HepG2 (cell line): ENCODE results near the gene OTOG. TPM values are rescaled to one million over a fixed set of nuclear protein-coding genes. Genes with fewer than 3 reads are reported as not detected.

Experiments used
- ATAC-seq: fragments of 200-7000 bp; cut with Tn5 transposase; 3 replicates; pipeline ENCODE4 v1.9.1; 2020; ENCODE audit warnings: mild to moderate bottlenecking, moderate library complexity
- BruUV-seq: library from RNA; stranded (reverse); fragments of 400-500 nt; replicated peaks from 2 replicates; lab custom pipeline; 2021; lab: Mats Ljungman, UMichigan
- CTCF ChIA-PET: fragments of 300-600 bp; formaldehyde crosslinking; extraction: SDS; loops from one replicate; lab custom pipeline; 2021; ENCODE audit warnings: low total read pairs, inconsistent platforms, low intra/inter-chr PET ratio; lab: Yijun Ruan, JAX
- POLR2A ChIA-PET: fragments of 350-600 bp; sonication (Branson Sonifier 250); formaldehyde crosslinking; loops from one replicate; lab custom pipeline; 2020; ENCODE audit warnings: antibody characterized with exemption, inconsistent platforms; lab: Yijun Ruan, JAX
- DNase-seq: peaks from one replicate; pipeline ENCODE4 v3.0.0-alpha.2; 2015; ENCODE audit warnings: low spot score
- FAIRE-seq: peaks from 3 replicates; lab custom pipeline; 2011; peaks lifted over from hg19 to GRCh38; lab: Jason Lieb, UNC
- H2AFZ ChIP-seq: one replicate; pipeline ENCODE4 v1.6.1; 2011; ENCODE audit warnings: low read length, inconsistent platforms
- H3K27ac ChIP-seq: fragments of 300-600 bp; 3 replicates; pipeline ENCODE4 v1.8.0; 2011; ENCODE audit warnings: mixed run types, mild to moderate bottlenecking, mixed read lengths, low read length, inconsistent platforms; ENCODE audit not compliant: insufficient read depth; ENCODE audit errors: extremely low read length
- H3K27me3 ChIP-seq, 2 experiments: fragments of 200-600 bp in 1 of 2; 2 replicates in 1 of 2; 3 replicates in 1 of 2; pipeline versions ENCODE4 v1.6.0 to v1.8.0; 2011; ENCODE audit warnings: low read length in 2 of 2, mild to moderate bottlenecking in 2 of 2, moderate library complexity in 2 of 2, inconsistent platforms in 1 of 2; ENCODE audit not compliant: insufficient read depth in 2 of 2, control insufficient read depth in 1 of 2
- H3K36me3 ChIP-seq, 2 experiments: fragments of 200-600 bp in 1 of 2; replicated peaks in 1 of 2; 2 replicates in 1 of 2; 3 replicates in 1 of 2; pipeline versions ENCODE4 v1.5.1 to v1.8.0; 2011; ENCODE audit warnings: low read length in 2 of 2, inconsistent platforms in 1 of 2; ENCODE audit not compliant: insufficient read depth in 2 of 2, control insufficient read depth in 1 of 2
- H3K4me1 ChIP-seq: 2 replicates; pipeline ENCODE4 v1.5.1; 2012; ENCODE audit warnings: low read length, inconsistent platforms; ENCODE audit not compliant: insufficient read depth
- H3K4me2 ChIP-seq: 2 replicates; pipeline ENCODE4 v1.6.0; 2011; ENCODE audit warnings: low read depth, low read length, inconsistent platforms
- H3K4me3 ChIP-seq, 3 experiments: fragments of 200-600 bp in 1 of 3; sonication (generic), shearing (Covaris generic) in 1 of 3; replicated peaks in 1 of 3; 2 replicates each; pipeline ENCODE4 v1.5.1; 2011 to 2016; ENCODE audit warnings: low read length in 3 of 3, inconsistent platforms in 2 of 3, low read depth in 2 of 3, mild to moderate bottlenecking in 2 of 3, control low read depth in 1 of 3, mixed read lengths in 1 of 3; ENCODE audit not compliant: insufficient read depth in 1 of 3
- H3K79me2 ChIP-seq: one replicate; pipeline ENCODE4 v1.6.1; 2011; ENCODE audit warnings: low read length, inconsistent platforms; ENCODE audit not compliant: insufficient read depth
- H3K9ac ChIP-seq: 2 replicates; pipeline ENCODE4 v1.6.0; 2011; ENCODE audit warnings: mild to moderate bottlenecking, low read depth, low read length, inconsistent platforms; ENCODE audit not compliant: insufficient read depth
- H3K9me3 ChIP-seq: 2 replicates; pipeline ENCODE4 v1.5.1; 2012; ENCODE audit warnings: mild to moderate bottlenecking, low read length
- H4K20me1 ChIP-seq: 2 replicates; pipeline ENCODE4 v1.6.0; 2011; ENCODE audit warnings: inconsistent platforms, mild to moderate bottlenecking, low read length, moderate library complexity; ENCODE audit not compliant: insufficient read depth
- EZH2 ChIP-seq: conservative IDR thresholded peaks from 2 replicates; pipeline ENCODE4 v1.6.1; 2012; ENCODE audit warnings: mild to moderate bottlenecking, low read depth, low read length, moderate library complexity
- HMGA1 ChIP-seq: sonication (generic); formaldehyde crosslinking; conservative IDR thresholded peaks from 2 replicates; pipeline ENCODE4 v1.4.0; 2020; ENCODE audit warnings: missing genetic modification reagents
- NAIF1 ChIP-seq: sonication (generic); formaldehyde crosslinking; IDR thresholded peaks from 2 replicates; pipeline ENCODE4 v1.5.0; 2020; ENCODE audit warnings: mild to moderate bottlenecking, missing genetic modification reagents, borderline replicate concordance
- NFRKB ChIP-seq: fragments of 450-650 bp; IDR thresholded peaks from 2 replicates; pipeline ENCODE4 v1.6.1; 2017
- PCBP1 ChIP-seq: fragments of 200-400 bp; formaldehyde crosslinking; IDR thresholded peaks from 2 replicates; pipeline ENCODE4 v1.6.1; 2017; ENCODE audit warnings: mild to moderate bottlenecking, low read depth, low read length, borderline replicate concordance
- PCBP2 ChIP-seq: fragments of 200-400 bp; formaldehyde crosslinking; optimal IDR thresholded peaks from 2 replicates; pipeline ENCODE3; 2018; ENCODE audit warnings: low read length, low read depth; ENCODE audit not compliant: poor library complexity, severe bottlenecking
- SAFB2 ChIP-seq: sonication (generic); formaldehyde crosslinking; IDR thresholded peaks from 2 replicates; pipeline ENCODE4 v1.5.1; 2020; ENCODE audit warnings: missing genetic modification reagents, low read depth, mild to moderate bottlenecking, borderline replicate concordance
- SMAD3 ChIP-seq: sonication (generic); formaldehyde crosslinking; IDR thresholded peaks from 2 replicates; pipeline ENCODE4 v1.4.0; 2020; ENCODE audit warnings: missing genetic modification reagents
- SMARCE1 ChIP-seq: fragments of 450-650 bp; IDR thresholded peaks from 2 replicates; pipeline ENCODE4 v1.6.1; 2017; ENCODE audit warnings: borderline replicate concordance
- ZBTB1 ChIP-seq: sonication (generic); formaldehyde crosslinking; IDR thresholded peaks from 2 replicates; pipeline ENCODE4 v1.4.0; 2020; ENCODE audit warnings: missing genetic modification reagents, borderline replicate concordance
- WGBS: methylation state at CpG from one replicate; pipeline ENCODE4 v1.1.6; 2017; ENCODE audit warnings: low lambda C conversion rate; 5-methylcytosine and 5-hydroxymethylcytosine counted together
- in situ Hi-C: cut with HindIII; loops from 2 replicates; pipeline ENCODE4 v1.10.0; 2017; ENCODE audit warnings: low pct_unique_long_range_greater_than_20kb; ENCODE audit not compliant: extremely low pct_ligation_motif_present
- intact Hi-C: fragments of 100-400 bp; cut with micrococcal nuclease; formaldehyde crosslinking; loops from one replicate; pipeline ENCODE4 v1.10.0; 2022; ENCODE audit not compliant: unreplicated experiment
- polyA plus RNA-seq, 8 experiments: library from polyadenylated mRNA; depleted of rRNA in 3 of 8; stranded (reverse) in 7 of 8; unstranded in 1 of 8; fragments of >200 nt; fragmentation: Illumina TruSeq in 4 of 8; extraction: Trizol in 4 of 8; gene quantifications; 2 replicates each; pipeline versions ENCODE4 v1.2.1 to v1.2.3, GENCODE V29; 2011 to 2016; ENCODE audit warnings: low read depth in 4 of 8, missing spikeins in 1 of 8, mixed read lengths in 1 of 8; ENCODE audit not compliant: insufficient read depth in 1 of 8
- total RNA-seq, 5 experiments: library from RNA; depleted of rRNA; stranded (reverse); fragments of >200 nt; fragmentation: Illumina TruSeq; extraction: Trizol; gene quantifications; 2 replicates each; pipeline ENCODE4 v1.2.3, GENCODE V29; 2016; ENCODE audit warnings: low read depth in 1 of 5
- TF ChIP-seq, protein P1 (sequence below): sonication (generic); formaldehyde crosslinking; IDR thresholded peaks from 2 replicates; pipeline ENCODE4 v1.4.0; 2020; ENCODE audit warnings: missing genetic modification reagents
- TF ChIP-seq, protein P2 (sequence below): sonication (generic); formaldehyde crosslinking; IDR thresholded peaks from 2 replicates; pipeline ENCODE4 v1.4.0; 2020; ENCODE audit warnings: low read depth, mild to moderate bottlenecking, missing genetic modification reagents
- TF ChIP-seq, protein P3 (sequence below): sonication (generic); formaldehyde crosslinking; IDR thresholded peaks from 2 replicates; pipeline ENCODE4 v1.8.1; 2022; ENCODE audit warnings: mild to moderate bottlenecking, missing genetic modification reagents
- TF ChIP-seq, protein P4 (sequence below): sonication (generic); formaldehyde crosslinking; conservative IDR thresholded peaks from 2 replicates; pipeline ENCODE4 v1.8.1; 2023; ENCODE audit warnings: missing genetic modification reagents
- TF ChIP-seq, protein P5 (sequence below): sonication (generic); formaldehyde crosslinking; IDR thresholded peaks from 2 replicates; pipeline ENCODE4 v1.5.1; 2020; ENCODE audit warnings: missing genetic modification reagents, mild to moderate bottlenecking, borderline replicate concordance

The OTOG gene
- total and polyA plus RNA-seq, 2 of the 13 experiments (the other 11 are each of a cell fraction or from before 2014, with no cell fraction given) = not detected

DNA sequence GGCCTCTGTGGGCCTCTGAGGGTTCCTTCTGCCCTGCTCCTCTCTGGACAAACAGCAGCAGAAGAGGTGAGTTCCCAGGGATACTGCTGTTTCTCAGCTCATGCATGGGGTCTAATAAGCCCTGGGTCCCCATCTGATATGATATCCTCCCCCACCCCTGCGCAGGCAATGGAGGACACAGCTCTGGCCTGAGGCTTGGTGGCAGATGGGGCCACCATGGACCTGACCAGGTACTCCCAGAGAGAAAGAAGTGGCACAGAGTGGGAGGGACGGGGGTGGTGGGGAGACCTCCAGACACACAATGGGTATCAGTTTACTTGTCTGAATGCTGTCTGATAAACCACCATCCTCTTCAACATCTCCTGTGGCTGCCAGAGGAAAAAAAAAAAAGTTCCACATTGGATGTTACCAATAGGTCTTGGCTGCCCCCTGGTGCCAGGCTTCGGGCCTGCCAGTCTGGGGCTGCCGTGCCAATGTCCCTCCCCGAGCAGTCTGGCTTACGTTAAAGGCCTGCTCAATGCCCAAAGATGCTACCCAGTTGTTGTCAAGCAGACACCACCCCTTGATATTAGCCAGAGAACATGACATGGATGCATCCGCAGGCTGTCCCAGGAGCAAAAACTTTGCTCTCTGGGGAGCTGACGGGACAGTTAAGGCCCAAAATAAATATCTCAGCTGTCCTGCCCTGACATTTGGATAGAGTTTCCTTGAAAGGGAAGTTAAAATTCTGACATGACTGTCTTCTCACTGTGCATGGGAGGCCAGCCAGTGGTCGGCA is 42.5 kb upstream of the OTOG start (continued):
- TF ChIP-seq, protein P1, sequence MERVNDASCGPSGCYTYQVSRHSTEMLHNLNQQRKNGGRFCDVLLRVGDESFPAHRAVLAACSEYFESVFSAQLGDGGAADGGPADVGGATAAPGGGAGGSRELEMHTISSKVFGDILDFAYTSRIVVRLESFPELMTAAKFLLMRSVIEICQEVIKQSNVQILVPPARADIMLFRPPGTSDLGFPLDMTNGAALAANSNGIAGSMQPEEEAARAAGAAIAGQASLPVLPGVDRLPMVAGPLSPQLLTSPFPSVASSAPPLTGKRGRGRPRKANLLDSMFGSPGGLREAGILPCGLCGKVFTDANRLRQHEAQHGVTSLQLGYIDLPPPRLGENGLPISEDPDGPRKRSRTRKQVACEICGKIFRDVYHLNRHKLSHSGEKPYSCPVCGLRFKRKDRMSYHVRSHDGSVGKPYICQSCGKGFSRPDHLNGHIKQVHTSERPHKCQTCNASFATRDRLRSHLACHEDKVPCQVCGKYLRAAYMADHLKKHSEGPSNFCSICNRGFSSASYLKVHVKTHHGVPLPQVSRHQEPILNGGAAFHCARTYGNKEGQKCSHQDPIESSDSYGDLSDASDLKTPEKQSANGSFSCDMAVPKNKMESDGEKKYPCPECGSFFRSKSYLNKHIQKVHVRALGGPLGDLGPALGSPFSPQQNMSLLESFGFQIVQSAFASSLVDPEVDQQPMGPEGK = 0 out of 2 replicates have a peak, but pooled peaks have one; percentile 15
- TF ChIP-seq SAFB2 (no peak), PCBP1 (no peak)
- TF ChIP-seq, protein P2, sequence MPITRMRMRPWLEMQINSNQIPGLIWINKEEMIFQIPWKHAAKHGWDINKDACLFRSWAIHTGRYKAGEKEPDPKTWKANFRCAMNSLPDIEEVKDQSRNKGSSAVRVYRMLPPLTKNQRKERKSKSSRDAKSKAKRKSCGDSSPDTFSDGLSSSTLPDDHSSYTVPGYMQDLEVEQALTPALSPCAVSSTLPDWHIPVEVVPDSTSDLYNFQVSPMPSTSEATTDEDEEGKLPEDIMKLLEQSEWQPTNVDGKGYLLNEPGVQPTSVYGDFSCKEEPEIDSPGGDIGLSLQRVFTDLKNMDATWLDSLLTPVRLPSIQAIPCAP (CRISPR knock-in tag) = no peak

DNA sequence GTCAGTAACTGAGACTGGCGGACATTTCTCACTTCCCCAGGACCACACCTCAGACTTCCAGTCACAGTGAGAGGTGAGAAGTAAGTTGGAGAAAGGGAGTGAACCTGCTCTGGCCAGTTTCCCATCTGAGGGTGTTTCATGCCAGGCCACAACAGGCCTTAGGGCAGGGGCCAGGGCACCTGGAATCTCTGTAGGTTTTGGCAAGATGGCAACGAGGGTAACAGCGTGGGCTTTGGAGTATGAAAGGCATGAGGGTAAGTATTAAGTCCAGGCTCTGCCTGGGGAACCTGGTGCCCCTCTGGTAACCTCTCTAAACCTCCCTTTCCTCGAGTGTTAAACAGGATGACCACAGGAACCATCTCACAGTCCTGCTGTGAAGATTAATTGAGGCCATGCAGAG is 41.9 kb upstream of the OTOG start:
- no peak for DNase-seq
- H3K27me3 ChIP-seq = peaks cover 1 to 4% of the 10 kb centered on the region in 2 experiments; a peak in 2 of 5 replicates
- FAIRE-seq = no peak
- no peaks in the 10 kb centered on the region for H3K4me1 ChIP-seq
- BruUV-seq = no TSS peak
- WGBS = 29% methylated on average over 4 of the region's 4 CpGs
- no peaks in the 10 kb centered on the region for H4K20me1 ChIP-seq
- POLR2A ChIA-PET = no interaction called here
- no peak overlapping the region for H2AFZ ChIP-seq
- in situ Hi-C loops (loop anchor here (5.0 to 25.0 kb wide), 2 partner anchors 123 to 268 kb away; no protein-coding TSS in a partner anchor), intact Hi-C loops (loop anchor here (10.0 kb wide), 1 partner anchor 270 kb away; no protein-coding TSS in a partner anchor)
- no peaks in the 10 kb centered on the region for H3K36me3 ChIP-seq
- no peak for TF ChIP-seq SMAD3 (CRISPR knock-in tag)
- TF ChIP-seq, protein P3, sequence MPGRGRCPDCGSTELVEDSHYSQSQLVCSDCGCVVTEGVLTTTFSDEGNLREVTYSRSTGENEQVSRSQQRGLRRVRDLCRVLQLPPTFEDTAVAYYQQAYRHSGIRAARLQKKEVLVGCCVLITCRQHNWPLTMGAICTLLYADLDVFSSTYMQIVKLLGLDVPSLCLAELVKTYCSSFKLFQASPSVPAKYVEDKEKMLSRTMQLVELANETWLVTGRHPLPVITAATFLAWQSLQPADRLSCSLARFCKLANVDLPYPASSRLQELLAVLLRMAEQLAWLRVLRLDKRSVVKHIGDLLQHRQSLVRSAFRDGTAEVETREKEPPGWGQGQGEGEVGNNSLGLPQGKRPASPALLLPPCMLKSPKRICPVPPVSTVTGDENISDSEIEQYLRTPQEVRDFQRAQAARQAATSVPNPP = no peak
- no peak for TF ChIP-seq EZH2
- TF ChIP-seq HMGA1 (CRISPR knock-in tag) = no peak
- no peak for TF ChIP-seq SMARCE1
- no peak for TF ChIP-seq ZBTB1
- TF ChIP-seq NAIF1 = no peak
- no peak for TF ChIP-seq NFRKB
- TF ChIP-seq, protein P4, sequence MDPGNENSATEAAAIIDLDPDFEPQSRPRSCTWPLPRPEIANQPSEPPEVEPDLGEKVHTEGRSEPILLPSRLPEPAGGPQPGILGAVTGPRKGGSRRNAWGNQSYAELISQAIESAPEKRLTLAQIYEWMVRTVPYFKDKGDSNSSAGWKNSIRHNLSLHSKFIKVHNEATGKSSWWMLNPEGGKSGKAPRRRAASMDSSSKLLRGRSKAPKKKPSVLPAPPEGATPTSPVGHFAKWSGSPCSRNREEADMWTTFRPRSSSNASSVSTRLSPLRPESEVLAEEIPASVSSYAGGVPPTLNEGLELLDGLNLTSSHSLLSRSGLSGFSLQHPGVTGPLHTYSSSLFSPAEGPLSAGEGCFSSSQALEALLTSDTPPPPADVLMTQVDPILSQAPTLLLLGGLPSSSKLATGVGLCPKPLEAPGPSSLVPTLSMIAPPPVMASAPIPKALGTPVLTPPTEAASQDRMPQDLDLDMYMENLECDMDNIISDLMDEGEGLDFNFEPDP (CRISPR knock-in tag) = no peak
- TF ChIP-seq PCBP2 = no peak
- TF ChIP-seq, protein P5, sequence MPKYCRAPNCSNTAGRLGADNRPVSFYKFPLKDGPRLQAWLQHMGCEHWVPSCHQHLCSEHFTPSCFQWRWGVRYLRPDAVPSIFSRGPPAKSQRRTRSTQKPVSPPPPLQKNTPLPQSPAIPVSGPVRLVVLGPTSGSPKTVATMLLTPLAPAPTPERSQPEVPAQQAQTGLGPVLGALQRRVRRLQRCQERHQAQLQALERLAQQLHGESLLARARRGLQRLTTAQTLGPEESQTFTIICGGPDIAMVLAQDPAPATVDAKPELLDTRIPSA = no peak
- CTCF ChIA-PET = interaction anchor here (0.7 to 2.4 kb wide), 5 partner anchors 116 to 275 kb away, joined by 3 to 34 read pairs (median 14); partner anchors contain the start of gene KCNJ11
- H3K27ac ChIP-seq = no peak overlapping the region
- H3K79me2 ChIP-seq = no peaks in the 10 kb centered on the region
- no peak for ATAC-seq
- H3K9ac ChIP-seq = no peak overlapping the region
- no peaks in the 10 kb centered on the region for H3K9me3 ChIP-seq
- H3K4me2 ChIP-seq = no peak overlapping the region
- H3K4me3 ChIP-seq = no peak overlapping the region
